Activated T-cell treated with anti-CD3 and anti-CD28 coated beads, Interleukin-2, amount 50 U/mL, for 4 hours (primary cell): ENCODE measurements around the gene TLK2. TPM values are rescaled to one million over a fixed set of nuclear protein-coding genes. Genes with fewer than 3 reads are reported as not detected.

Experiments
- ATAC-seq, 2 donors: fragments of 200-7000 bp; cut with Tn5 transposase; one replicate each; pipeline ENCODE4 v1.10.0; 2021
- DNase-seq: peaks from one replicate; pipeline ENCODE4 v3.0.0-alpha.2; 2020
- H3K27me3 Mint-ChIP-seq: one replicate; pipeline ENCODE4 v1.8.0; 2021; ENCODE audit warnings: low read depth, mixed read lengths
- H3K36me3 Mint-ChIP-seq: one replicate; pipeline ENCODE4 v1.8.0; 2022; ENCODE audit warnings: mixed read lengths; ENCODE audit not compliant: insufficient read depth
- H3K4me1 Mint-ChIP-seq: one replicate; pipeline ENCODE4 v1.8.0; 2021; ENCODE audit warnings: low read depth, mixed read lengths
- H3K4me3 Mint-ChIP-seq: one replicate; pipeline ENCODE4 v1.8.0; 2021; ENCODE audit warnings: mild to moderate bottlenecking, moderate library complexity, mixed read lengths
- H3K9me3 Mint-ChIP-seq: one replicate; pipeline ENCODE4 v1.8.0; 2021; ENCODE audit warnings: mixed read lengths
- total RNA-seq, 3 donors: library from RNA; stranded (reverse); gene quantifications; one replicate each; pipeline ENCODE4 v1.2.1, GENCODE V29; 2021

Gene TLK2
- total RNA-seq, 3 donors from 2014 or later = 30.1 to 35.0 (median 33.1) TPM

- Mint-ChIP-seq H3K9me3 (no peaks in the 10 kb centered on the region), H3K36me3 (no peaks in the 10 kb centered on the region), H3K4me1 (peaks cover 23% of the 10 kb centered on the region), H3K27me3 (peaks cover 7% of the 10 kb centered on the region), H3K4me3 (no peak overlapping the region)
- DNase-seq (no peak), ATAC-seq (no peak)
Measured at GRCh38 chr17:62649570-62649969, 170.9 kb downstream of the TLK2 start.

GRCh38 chr17:62650587-62650986 lies 172.0 kb downstream of the TLK2 start:
- Mint-ChIP-seq H3K36me3 (no peaks in the 10 kb centered on the region), H3K4me1 (peaks cover 23% of the 10 kb centered on the region), H3K9me3 (no peaks in the 10 kb centered on the region), H3K4me3 (no peak overlapping the region), H3K27me3 (peaks cover 10% of the 10 kb centered on the region)
- DNase-seq (no peak), ATAC-seq (no peak)

- H3K36me3 Mint-ChIP-seq = no peaks in the 10 kb centered on the region
- H3K4me3 Mint-ChIP-seq = peak overlapping the region; percentile 78
- no peaks in the 10 kb centered on the region for H3K9me3 Mint-ChIP-seq
- no peak for ATAC-seq
- H3K27me3 Mint-ChIP-seq = peaks cover 10% of the 10 kb centered on the region
- DNase-seq = peak; percentile 25
- H3K4me1 Mint-ChIP-seq = peaks cover 23% of the 10 kb centered on the region
Measured at GRCh38 chr17:62652251-62653001, 173.8 kb downstream of the TLK2 start.

- peak; percentile 95 to 97 for ATAC-seq
- peaks cover 23% of the 10 kb centered on the region for H3K4me1 Mint-ChIP-seq
- H3K4me3 Mint-ChIP-seq = peak overlapping the region; percentile 78
- peaks cover 10% of the 10 kb centered on the region for H3K27me3 Mint-ChIP-seq
- DNase-seq = peak; percentile 77
- no peaks in the 10 kb centered on the region for H3K9me3 Mint-ChIP-seq
- H3K36me3 Mint-ChIP-seq = no peaks in the 10 kb centered on the region
Measured at GRCh38 chr17:62653002-62653825, 174.6 kb downstream of the TLK2 start.

- Mint-ChIP-seq H3K9me3 (no peaks in the 10 kb centered on the region), H3K36me3 (no peaks in the 10 kb centered on the region), H3K27me3 (peaks cover 10% of the 10 kb centered on the region), H3K4me3 (peak overlapping the region; percentile 47), H3K4me1 (peaks cover 23% of the 10 kb centered on the region)
- ATAC-seq (peak in 1 of 2 donors; percentile 10), DNase-seq (no peak)
Measured at GRCh38 chr17:62653826-62654761, 175.5 kb downstream of the TLK2 start.

- Mint-ChIP-seq H3K4me3 (no peak overlapping the region), H3K4me1 (peaks cover 23% of the 10 kb centered on the region), H3K27me3 (peaks cover 10% of the 10 kb centered on the region), H3K9me3 (peaks cover 8% of the 10 kb centered on the region), H3K36me3 (peaks cover 3% of the 10 kb centered on the region)
- ATAC-seq (no peak), DNase-seq (no peak)
Measured at GRCh38 chr17:62655656-62656055, 177.0 kb downstream of the TLK2 start.

GRCh38 chr17:62656446-62656845 lies 177.8 kb downstream of the TLK2 start:
- H3K9me3 Mint-ChIP-seq = peaks cover 15% of the 10 kb centered on the region
- peaks cover 23% of the 10 kb centered on the region for H3K4me1 Mint-ChIP-seq

GRCh38 chr17:62657145-62657665 lies 178.6 kb downstream of the TLK2 start:
- peaks cover 3% of the 10 kb centered on the region for H3K36me3 Mint-ChIP-seq
- peaks cover 16% of the 10 kb centered on the region for H3K9me3 Mint-ChIP-seq
- no peak for ATAC-seq
- DNase-seq = no peak
- H3K27me3 Mint-ChIP-seq = peaks cover 6% of the 10 kb centered on the region
- no peak overlapping the region for H3K4me3 Mint-ChIP-seq
- H3K4me1 Mint-ChIP-seq = peaks cover 17% of the 10 kb centered on the region

More at GRCh38 chr17:62656446-62656845, 177.8 kb downstream of the TLK2 start:
- peaks cover 3% of the 10 kb centered on the region for H3K36me3 Mint-ChIP-seq
- H3K27me3 Mint-ChIP-seq = peaks cover 8% of the 10 kb centered on the region
- H3K4me3 Mint-ChIP-seq = no peak overlapping the region
- DNase-seq (no peak), ATAC-seq (no peak)

- H3K36me3 Mint-ChIP-seq = peaks cover 3% of the 10 kb centered on the region
- DNase-seq (no peak), ATAC-seq (no peak)
- peaks cover 16% of the 10 kb centered on the region for H3K9me3 Mint-ChIP-seq
- no peak overlapping the region for H3K4me3 Mint-ChIP-seq
- H3K4me1 Mint-ChIP-seq = peaks cover 14% of the 10 kb centered on the region
- peaks cover 6% of the 10 kb centered on the region for H3K27me3 Mint-ChIP-seq
Measured at GRCh38 chr17:62657690-62658089, 179.1 kb downstream of the TLK2 start.

- no peak for ATAC-seq
- H3K4me3 Mint-ChIP-seq = no peak overlapping the region
- peaks cover 6% of the 10 kb centered on the region for H3K27me3 Mint-ChIP-seq
- H3K4me1 Mint-ChIP-seq = peaks cover 9% of the 10 kb centered on the region
- DNase-seq = no peak
- peaks cover 3% of the 10 kb centered on the region for H3K36me3 Mint-ChIP-seq
- H3K9me3 Mint-ChIP-seq = peaks cover 16% of the 10 kb centered on the region
Measured at GRCh38 chr17:62658136-62658920, 179.7 kb downstream of the TLK2 start.

- no peak overlapping the region for H3K4me3 Mint-ChIP-seq
- peaks cover 3% of the 10 kb centered on the region for H3K36me3 Mint-ChIP-seq
- H3K27me3 Mint-ChIP-seq = peaks cover 2% of the 10 kb centered on the region
- ATAC-seq = no peak
- no peak for DNase-seq
- peaks cover 16% of the 10 kb centered on the region for H3K9me3 Mint-ChIP-seq
- no peaks in the 10 kb centered on the region for H3K4me1 Mint-ChIP-seq
Measured at GRCh38 chr17:62660629-62661118, 182.0 kb downstream of the TLK2 start.

- DNase-seq = no peak
- no peak overlapping the region for H3K4me3 Mint-ChIP-seq
- H3K36me3 Mint-ChIP-seq = peaks cover 3% of the 10 kb centered on the region
- peaks cover 2% of the 10 kb centered on the region for H3K27me3 Mint-ChIP-seq
- H3K9me3 Mint-ChIP-seq = peaks cover 16% of the 10 kb centered on the region
- no peak for ATAC-seq
- no peaks in the 10 kb centered on the region for H3K4me1 Mint-ChIP-seq
Measured at GRCh38 chr17:62661337-62661736, 182.7 kb downstream of the TLK2 start.

- peaks cover 2% of the 10 kb centered on the region for H3K27me3 Mint-ChIP-seq
- no peaks in the 10 kb centered on the region for H3K4me1 Mint-ChIP-seq
- H3K9me3 Mint-ChIP-seq = peaks cover 16% of the 10 kb centered on the region
Measured at GRCh38 chr17:62662855-62663254, 184.2 kb downstream of the TLK2 start.

More at GRCh38 chr17:62662855-62663254, 184.2 kb downstream of the TLK2 start:
- DNase-seq (no peak), ATAC-seq (no peak)
- H3K36me3 Mint-ChIP-seq = peaks cover 3% of the 10 kb centered on the region
- no peak overlapping the region for H3K4me3 Mint-ChIP-seq
